Astrocyte of the spinal cord (primary cell): ENCODE measurements around the gene FGF14.

Source experiments
- DNase-seq: peaks from one replicate; pipeline ENCODE4 v3.0.0; 2011; ENCODE audit warnings: low read depth, low spot score
- H3K4me3 ChIP-seq: 2 replicates; pipeline ENCODE4 v1.5.1; 2011; ENCODE audit warnings: low read depth, mild to moderate bottlenecking, low read length, moderate library complexity
- in situ Hi-C: cut with HindIII; loops from 2 replicates; pipeline ENCODE4 v1.10.0; 2017; ENCODE audit warnings: low sequenced_read_pairs
- TF ChIP-seq, protein P1 (sequence below): IDR thresholded peaks from 2 replicates; pipeline ENCODE4 v1.5.1; 2012; ENCODE audit warnings: low read depth, mild to moderate bottlenecking, low read length, inconsistent platforms

FGF14 gene

DNA sequence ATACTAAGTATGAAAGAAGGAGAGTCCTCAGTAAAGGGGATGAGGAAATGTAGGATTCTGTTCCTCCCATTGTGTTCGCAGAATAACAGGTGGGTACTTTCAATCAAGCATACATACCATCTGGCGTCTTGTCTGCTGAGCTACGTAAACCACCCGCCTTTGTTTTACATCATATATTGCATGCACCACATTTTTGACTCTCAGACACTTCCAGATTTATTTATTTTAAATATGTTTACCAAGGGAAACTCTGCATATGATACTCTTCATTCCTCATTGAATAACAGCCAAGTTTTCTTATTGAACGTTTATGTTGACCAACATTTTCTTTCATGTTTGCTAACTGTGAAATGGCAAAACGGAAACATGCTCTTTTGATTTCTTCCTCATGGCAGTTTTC, 174.1 kb downstream of the FGF14 start:
- no peak overlapping the region for H3K4me3 ChIP-seq
- TF ChIP-seq, protein P1, sequence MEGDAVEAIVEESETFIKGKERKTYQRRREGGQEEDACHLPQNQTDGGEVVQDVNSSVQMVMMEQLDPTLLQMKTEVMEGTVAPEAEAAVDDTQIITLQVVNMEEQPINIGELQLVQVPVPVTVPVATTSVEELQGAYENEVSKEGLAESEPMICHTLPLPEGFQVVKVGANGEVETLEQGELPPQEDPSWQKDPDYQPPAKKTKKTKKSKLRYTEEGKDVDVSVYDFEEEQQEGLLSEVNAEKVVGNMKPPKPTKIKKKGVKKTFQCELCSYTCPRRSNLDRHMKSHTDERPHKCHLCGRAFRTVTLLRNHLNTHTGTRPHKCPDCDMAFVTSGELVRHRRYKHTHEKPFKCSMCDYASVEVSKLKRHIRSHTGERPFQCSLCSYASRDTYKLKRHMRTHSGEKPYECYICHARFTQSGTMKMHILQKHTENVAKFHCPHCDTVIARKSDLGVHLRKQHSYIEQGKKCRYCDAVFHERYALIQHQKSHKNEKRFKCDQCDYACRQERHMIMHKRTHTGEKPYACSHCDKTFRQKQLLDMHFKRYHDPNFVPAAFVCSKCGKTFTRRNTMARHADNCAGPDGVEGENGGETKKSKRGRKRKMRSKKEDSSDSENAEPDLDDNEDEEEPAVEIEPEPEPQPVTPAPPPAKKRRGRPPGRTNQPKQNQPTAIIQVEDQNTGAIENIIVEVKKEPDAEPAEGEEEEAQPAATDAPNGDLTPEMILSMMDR, result no peak
- no peak for DNase-seq
- in situ Hi-C loops, result no loop called here

DNA sequence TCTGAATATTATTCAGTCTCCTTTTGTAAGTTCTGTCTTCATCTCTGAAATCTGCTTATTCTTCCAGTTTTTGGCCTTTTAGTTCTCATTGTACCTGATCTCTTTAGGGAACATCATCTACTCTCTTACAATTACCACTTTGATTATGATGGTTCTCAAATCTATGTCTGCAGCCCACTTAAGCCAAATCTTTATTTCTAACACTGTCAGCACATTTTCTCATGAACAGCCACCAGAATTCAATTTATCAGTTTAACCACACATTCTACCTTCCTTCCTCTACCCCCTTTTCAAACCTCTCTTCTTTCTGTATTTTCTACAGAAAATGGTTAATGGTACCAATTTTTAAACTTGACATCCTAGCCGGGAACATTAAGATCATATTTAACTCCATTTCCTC, 175.3 kb downstream of the FGF14 start:
- TF ChIP-seq, protein P1, result no peak
- DNase-seq, result no peak
- in situ Hi-C loops, result no loop called here
- H3K4me3 ChIP-seq, result no peak overlapping the region

DNA sequence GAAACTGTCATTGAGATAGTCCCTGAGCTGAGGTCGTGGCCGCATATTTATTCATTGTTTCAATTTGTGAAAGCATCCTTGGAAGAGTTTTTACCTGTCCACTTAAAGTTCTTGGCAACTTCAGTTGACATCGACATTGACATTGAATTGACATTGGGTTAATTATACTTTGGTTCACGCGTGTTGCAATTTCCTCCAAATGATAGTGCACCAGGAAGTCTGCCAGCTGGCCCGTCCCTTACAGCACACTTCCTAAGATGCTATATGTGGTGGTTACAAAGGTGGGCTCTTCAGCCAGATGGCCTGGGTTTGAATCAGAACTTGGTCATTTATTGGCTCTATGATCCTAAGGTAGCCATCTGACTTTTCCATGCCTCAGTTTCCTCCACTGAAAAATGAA, 176.0 kb downstream of the FGF14 start:
- DNase-seq, result no peak
- H3K4me3 ChIP-seq, result no peak overlapping the region
- TF ChIP-seq, protein P1, result no peak
- in situ Hi-C loops, result no loop called here

DNA sequence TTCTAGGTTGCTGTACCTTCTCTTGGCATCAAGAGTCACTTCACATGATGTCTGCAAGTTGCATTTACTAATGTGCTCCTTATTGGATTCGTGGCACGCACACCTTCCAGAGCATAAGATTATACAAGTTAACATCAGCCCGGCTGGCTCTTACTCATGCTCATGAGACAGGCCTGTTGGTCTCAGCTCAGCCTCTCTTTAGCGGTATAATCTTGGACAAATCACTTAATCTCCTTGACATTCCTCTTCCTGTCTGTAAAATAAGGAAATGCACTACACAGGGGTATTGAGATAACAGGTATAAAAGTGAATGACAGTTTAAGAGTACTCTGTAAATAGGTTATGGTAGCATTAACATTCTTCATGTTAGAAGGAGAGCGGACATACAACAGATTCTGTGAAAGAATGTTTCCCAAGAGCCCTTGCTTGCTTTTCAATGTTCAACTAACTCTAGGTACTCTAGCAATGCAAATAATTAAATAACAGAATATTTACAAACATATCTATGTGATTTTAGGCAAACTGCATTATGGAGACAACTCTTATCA, 181.1 kb downstream of the FGF14 start:
- no peak overlapping the region for H3K4me3 ChIP-seq
- DNase-seq, result no peak
- in situ Hi-C loops, result no loop called here
- TF ChIP-seq, protein P1, result no peak

DNA sequence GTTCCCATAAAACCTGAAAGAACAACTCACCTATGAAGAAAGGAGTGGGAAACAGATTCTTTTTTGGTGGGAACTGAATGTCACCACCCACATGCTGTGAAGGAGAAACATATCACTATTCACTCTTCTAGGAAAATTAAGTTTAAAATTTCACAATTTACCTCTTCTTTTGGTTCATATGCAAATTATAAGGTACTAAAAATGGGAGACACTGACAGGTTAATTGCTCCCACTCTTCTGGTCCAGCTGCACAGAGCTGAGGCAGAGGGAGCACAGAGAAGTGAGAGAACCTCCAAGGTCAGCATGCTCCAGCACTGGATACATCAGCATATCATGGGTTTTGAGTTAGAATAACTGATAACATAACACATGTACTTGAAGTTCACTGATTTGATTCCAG, 186.9 kb downstream of the FGF14 start:
- in situ Hi-C loops, result no loop called here
- no peak for DNase-seq
- TF ChIP-seq, protein P1, result no peak
- H3K4me3 ChIP-seq, result no peak overlapping the region

DNA sequence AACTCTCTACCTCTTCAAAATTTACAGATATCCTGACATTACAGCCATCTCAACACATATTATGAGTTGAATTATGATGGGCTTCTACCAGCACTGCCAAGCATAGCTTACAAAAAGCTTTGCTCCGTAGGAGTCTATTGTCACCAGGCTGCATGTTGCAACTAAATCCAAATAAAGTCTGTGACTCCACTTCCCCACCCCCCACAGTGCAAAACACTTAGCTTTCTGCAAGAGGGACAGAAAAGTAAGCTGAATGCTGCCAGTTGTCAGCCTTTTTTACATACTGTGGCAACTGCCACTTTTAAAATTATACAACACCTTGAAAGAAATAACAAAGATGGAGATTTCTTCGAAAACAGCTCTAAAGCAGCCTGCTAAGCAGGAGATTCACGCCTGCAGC, 189.1 kb downstream of the FGF14 start:
- H3K4me3 ChIP-seq, result no peak overlapping the region
- TF ChIP-seq, protein P1, result no peak
- in situ Hi-C loops, result no loop called here
- no peak for DNase-seq

DNA sequence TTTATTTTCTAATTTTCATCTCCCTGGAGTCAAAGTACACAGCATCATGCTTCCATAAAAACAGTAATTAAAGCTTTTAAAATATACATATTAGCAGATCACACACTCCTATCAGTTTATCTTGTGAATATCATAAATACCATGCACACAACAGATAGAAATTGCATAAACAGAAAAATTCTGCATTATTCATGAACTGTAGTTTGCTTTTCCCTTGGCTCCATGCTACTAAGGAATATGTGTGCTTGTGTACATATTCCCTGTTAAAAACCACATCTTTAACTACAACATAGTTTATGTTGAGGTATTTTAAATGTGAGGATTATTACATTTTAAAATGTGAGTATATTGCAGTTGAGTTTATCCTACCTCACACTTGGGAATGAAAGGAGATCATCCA, 193.5 kb downstream of the FGF14 start:
- in situ Hi-C loops, result no loop called here
- TF ChIP-seq, protein P1, result no peak
- no peak for DNase-seq
- no peak overlapping the region for H3K4me3 ChIP-seq
